Endothelial cell of umbilical vein (primary cell): ENCODE measurements around the gene CDH23. TPM values are rescaled to one million over a fixed set of nuclear protein-coding genes. Genes with fewer than 3 reads are reported as not detected.
A peak's percentile ranks its signal among the peaks of the same experiment; 100 is the strongest.

Source experiments
- BruUV-seq: library from RNA; stranded (reverse); fragments of 400-500 nt; replicated peaks from 2 replicates; lab custom pipeline; 2021; lab: Mats Ljungman, UMichigan
- CTCF ChIA-PET: fragments of 300-600, 350-600 bp; sonication (Branson Sonifier 250); formaldehyde crosslinking; loops from one replicate; lab custom pipeline; 2021; ENCODE audit warnings: antibody characterized with exemption, inconsistent platforms; lab: Charles Lee
- POLR2A ChIA-PET: fragments of 300-600, 350-600 bp; sonication (Branson Sonifier 250); formaldehyde crosslinking; loops from one replicate; lab custom pipeline; 2021; ENCODE audit warnings: antibody characterized with exemption, inconsistent platforms; lab: Charles Lee
- DNase-seq: peaks from one replicate; pipeline ENCODE4 v3.0.0-alpha.2; 2011; ENCODE audit warnings: low read depth, low spot score
- FAIRE-seq: peaks from 2 replicates; lab custom pipeline; 2011; peaks lifted over from hg19 to GRCh38; lab: Jason Lieb, UNC
- H2AFZ ChIP-seq: 2 replicates; pipeline ENCODE4 v1.6.0; 2012; ENCODE audit warnings: low read depth, low read length, control low read depth, inconsistent platforms
- H3K27ac ChIP-seq: 2 replicates; pipeline ENCODE4 v1.5.1; 2011; ENCODE audit warnings: low read depth, mild to moderate bottlenecking, control low read depth, low read length, moderate library complexity; ENCODE audit not compliant: insufficient read depth
- H3K27me3 ChIP-seq, 2 experiments: 2 replicates each; pipeline versions ENCODE4 v1.6.0 to v1.6.1; 2011; ENCODE audit warnings: low read length in 2 of 2, mixed read lengths in 1 of 2; ENCODE audit not compliant: control insufficient read depth in 2 of 2, insufficient read depth in 2 of 2
- H3K36me3 ChIP-seq, 2 experiments: 2 replicates in 1 of 2; 3 replicates in 1 of 2; pipeline ENCODE4 v1.5.1; 2011; ENCODE audit warnings: low read length in 2 of 2, mild to moderate bottlenecking in 1 of 2, moderate library complexity in 1 of 2; ENCODE audit not compliant: control insufficient read depth in 2 of 2, insufficient read depth in 2 of 2; ENCODE audit errors: extremely low read depth in 1 of 2
- H3K4me1 ChIP-seq: 3 replicates; pipeline ENCODE4 v1.5.1; 2011; ENCODE audit warnings: mild to moderate bottlenecking, low read length; ENCODE audit not compliant: control insufficient read depth, insufficient read depth; ENCODE audit errors: extremely low read depth
- H3K4me2 ChIP-seq: 2 replicates; pipeline ENCODE4 v1.6.1; 2011; ENCODE audit warnings: low read length, control low read depth, mixed read lengths; ENCODE audit not compliant: insufficient read depth
- H3K4me3 ChIP-seq, 3 experiments: fragments of 200-600 bp in 1 of 3; sonication (generic), shearing (Covaris generic) in 1 of 3; replicated peaks in 1 of 3; 2 replicates each; pipeline ENCODE4 v1.5.1; 2011 to 2016; ENCODE audit warnings: control low read depth in 3 of 3, low read length in 3 of 3, mild to moderate bottlenecking in 2 of 3, inconsistent platforms in 1 of 3, low read depth in 1 of 3, moderate library complexity in 1 of 3; ENCODE audit not compliant: insufficient read depth in 1 of 3
- H3K79me2 ChIP-seq: 2 replicates; pipeline ENCODE4 v1.6.0; 2012; ENCODE audit warnings: low read length, inconsistent platforms; ENCODE audit not compliant: control insufficient read depth, insufficient read depth
- H3K9ac ChIP-seq: replicated peaks from 2 replicates; pipeline ENCODE3; 2011; ENCODE audit warnings: low read length, control low read depth; ENCODE audit not compliant: insufficient read depth; ENCODE audit errors: extremely low read depth
- H3K9me1 ChIP-seq: replicated peaks from 3 replicates; pipeline ENCODE4 v1.6.0; 2011; ENCODE audit warnings: mild to moderate bottlenecking, low read length; ENCODE audit not compliant: control insufficient read depth, insufficient read depth; ENCODE audit errors: extremely low read depth
- H3K9me3 ChIP-seq: replicated peaks from 2 replicates; pipeline ENCODE4 v1.5.1; 2012; ENCODE audit warnings: low read length, inconsistent platforms; ENCODE audit not compliant: control insufficient read depth, insufficient read depth
- H4K20me1 ChIP-seq: replicated peaks from 2 replicates; pipeline ENCODE3; 2011; ENCODE audit warnings: mild to moderate bottlenecking, low read length; ENCODE audit not compliant: control insufficient read depth, insufficient read depth; ENCODE audit errors: extremely low read depth
- EZH2 ChIP-seq: IDR thresholded peaks from 2 replicates; pipeline ENCODE4 v1.6.1; 2012; ENCODE audit warnings: borderline replicate concordance, low read depth, mild to moderate bottlenecking, moderate library complexity, low read length, inconsistent platforms; ENCODE audit not compliant: severe bottlenecking
- FOS ChIP-seq: IDR thresholded peaks from 2 replicates; pipeline ENCODE4 v1.6.1; 2011; ENCODE audit warnings: mild to moderate bottlenecking, low read length, moderate library complexity, borderline replicate concordance; ENCODE audit not compliant: insufficient read depth
- JUN ChIP-seq: IDR thresholded peaks from 2 replicates; pipeline ENCODE4 v1.6.1; 2011; ENCODE audit warnings: borderline replicate concordance, low read depth; ENCODE audit not compliant: insufficient read length, insufficient read depth
- MAX ChIP-seq: IDR thresholded peaks from 2 replicates; pipeline ENCODE4 v1.6.1; 2011; ENCODE audit not compliant: insufficient read depth, insufficient read length
- POLR2AphosphoS5 ChIP-seq: IDR thresholded peaks from 2 replicates; pipeline ENCODE4 v1.6.1; 2012; ENCODE audit warnings: low read depth, mild to moderate bottlenecking, control low read depth, low read length, moderate library complexity; ENCODE audit not compliant: insufficient read depth
- dilution Hi-C: fragments of 300-500 bp; cut with MboI; formaldehyde crosslinking; loops from one replicate; pipeline ENCODE4 v1.15.0; 2019; ENCODE audit warnings: low sequenced_read_pairs; ENCODE audit not compliant: extremely low pct_ligation_motif_present
- intact Hi-C: fragments of 100-400 bp; cut with micrococcal nuclease; formaldehyde crosslinking; loops from one replicate; pipeline ENCODE4 v1.10.0; 2022
- polyA plus RNA-seq, 4 experiments: library from polyadenylated mRNA; depleted of rRNA in 3 of 4; stranded (reverse) in 3 of 4; unstranded in 1 of 4; fragments of >200 nt; gene quantifications; 2 replicates each; pipeline versions ENCODE4 v1.2.1 to v1.2.3, GENCODE V29; 2011 to 2012; ENCODE audit warnings: missing spikeins in 1 of 4
- total RNA-seq: library from RNA; stranded (reverse); gene quantifications from 2 replicates; pipeline ENCODE4 v1.2.3, GENCODE V29; 2021
- TF ChIP-seq, protein P1 (sequence below), 2 donors: IDR thresholded peaks; 1 replicate in 1 of 2; 2 replicates in 1 of 2; pipeline ENCODE4 v1.5.1; 2011; ENCODE audit warnings: low read length in 2 of 2, mild to moderate bottlenecking in 2 of 2, moderate library complexity in 2 of 2, control low read depth in 1 of 2, inconsistent platforms in 1 of 2, low read depth in 1 of 2; ENCODE audit not compliant: insufficient read depth in 1 of 2; ENCODE audit errors: extremely low read depth in 1 of 2

Gene CDH23
- total and polyA plus RNA-seq, 2 donors (not counting 3 experiments of a cell fraction or from before 2014, with no cell fraction given), result not detected

DNA sequence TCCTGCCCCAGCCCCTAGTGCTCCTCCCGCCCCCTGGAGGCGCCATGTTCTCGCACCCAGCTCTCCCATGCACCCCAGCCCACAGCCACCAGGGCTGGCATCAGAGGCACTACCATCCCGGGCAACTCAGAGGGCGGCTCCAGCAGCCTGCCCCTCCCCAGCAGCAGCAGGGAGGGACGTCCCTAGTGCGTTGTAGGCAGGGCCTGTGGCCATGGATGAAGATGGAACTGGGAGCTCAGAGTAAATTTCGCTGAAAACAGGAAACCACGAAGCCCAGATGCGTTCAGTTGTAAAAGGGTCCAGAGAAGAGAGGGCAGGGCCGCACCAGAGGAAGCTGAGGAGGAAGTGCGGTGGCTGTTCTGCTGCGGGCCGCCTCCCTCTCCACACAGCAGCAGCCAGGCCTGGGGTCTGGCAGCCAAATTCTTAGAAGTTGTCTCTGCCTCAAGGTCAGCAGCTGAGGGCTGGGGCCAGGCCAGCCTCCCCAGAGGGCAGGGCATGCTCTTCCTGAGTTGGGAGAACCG lies 352.0 kb downstream of the CDH23 start:
- POLR2A ChIA-PET, result no interaction called here

DNA sequence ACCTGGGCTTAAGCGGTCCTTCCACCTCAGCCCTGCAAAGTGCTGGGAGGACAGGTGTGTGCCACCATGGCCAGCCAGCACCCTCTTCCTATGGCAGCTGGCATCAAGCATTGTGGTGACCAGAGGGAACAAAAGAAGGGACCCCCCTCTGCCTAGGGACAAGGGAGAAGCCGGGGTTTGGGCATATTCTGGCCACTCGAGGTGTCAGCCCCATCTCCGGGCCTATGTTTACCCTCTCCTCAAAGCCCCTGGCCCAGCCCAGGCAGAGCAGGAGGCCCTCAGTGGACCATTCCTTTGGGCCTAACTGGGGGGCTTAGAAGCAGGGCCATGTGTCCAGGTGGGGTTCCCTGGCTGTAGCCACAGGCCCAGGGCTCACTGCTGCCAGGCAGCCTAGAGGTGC lies 352.7 kb downstream of the CDH23 start:
- ChIA-PET CTCF (interaction anchor here (1.0 to 1.6 kb wide), 9 partner anchors 9 to 52 kb away, joined by 3 to 5 read pairs (median 4); no protein-coding TSS in a partner anchor), POLR2A (no interaction called here)
- no peak overlapping the region for H3K9ac ChIP-seq

More for the DNA sequence above, 352.0 kb downstream of the CDH23 start:
- no TSS peak for BruUV-seq
- H3K4me2 ChIP-seq, result no peak overlapping the region
- H2AFZ ChIP-seq, result peak overlapping the region; percentile 74
- CTCF ChIA-PET, result interaction anchor here (0.7 to 1.6 kb wide), 11 partner anchors 9 to 429 kb away, joined by 3 to 5 read pairs (median 4); no protein-coding TSS in a partner anchor
- H3K79me2 ChIP-seq, result no peaks in the 10 kb centered on the region
- no peaks in the 10 kb centered on the region for H3K9me1 ChIP-seq
- no peak overlapping the region for H3K4me3 ChIP-seq
- H3K27me3 ChIP-seq, result no peaks in the 10 kb centered on the region
- H4K20me1 ChIP-seq, result no peaks in the 10 kb centered on the region
- dilution Hi-C loops (no loop called here), intact Hi-C loops (loop anchor here (2.0 kb wide), 1 partner anchor 18 kb away; no protein-coding TSS in a partner anchor)
- no peaks in the 10 kb centered on the region for H3K36me3 ChIP-seq
- no peak overlapping the region for H3K9ac ChIP-seq
- FAIRE-seq (peak; percentile 89), DNase-seq (peak; percentile 50)
- no peak for TF ChIP-seq JUN
- TF ChIP-seq, protein P1, sequence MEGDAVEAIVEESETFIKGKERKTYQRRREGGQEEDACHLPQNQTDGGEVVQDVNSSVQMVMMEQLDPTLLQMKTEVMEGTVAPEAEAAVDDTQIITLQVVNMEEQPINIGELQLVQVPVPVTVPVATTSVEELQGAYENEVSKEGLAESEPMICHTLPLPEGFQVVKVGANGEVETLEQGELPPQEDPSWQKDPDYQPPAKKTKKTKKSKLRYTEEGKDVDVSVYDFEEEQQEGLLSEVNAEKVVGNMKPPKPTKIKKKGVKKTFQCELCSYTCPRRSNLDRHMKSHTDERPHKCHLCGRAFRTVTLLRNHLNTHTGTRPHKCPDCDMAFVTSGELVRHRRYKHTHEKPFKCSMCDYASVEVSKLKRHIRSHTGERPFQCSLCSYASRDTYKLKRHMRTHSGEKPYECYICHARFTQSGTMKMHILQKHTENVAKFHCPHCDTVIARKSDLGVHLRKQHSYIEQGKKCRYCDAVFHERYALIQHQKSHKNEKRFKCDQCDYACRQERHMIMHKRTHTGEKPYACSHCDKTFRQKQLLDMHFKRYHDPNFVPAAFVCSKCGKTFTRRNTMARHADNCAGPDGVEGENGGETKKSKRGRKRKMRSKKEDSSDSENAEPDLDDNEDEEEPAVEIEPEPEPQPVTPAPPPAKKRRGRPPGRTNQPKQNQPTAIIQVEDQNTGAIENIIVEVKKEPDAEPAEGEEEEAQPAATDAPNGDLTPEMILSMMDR (IDR thresholded peaks at IDR 0.05; ENCODE audit: extremely low read depth in 1 of 2, insufficient read depth in 1 of 2, low read depth in 1 of 2, low read length in 2 of 2), result peak in 1 of 2 donors; percentile 22
- H3K4me1 ChIP-seq, result peaks cover 15% of the 10 kb centered on the region
- H3K27ac ChIP-seq, result no peak overlapping the region
- H3K9me3 ChIP-seq, result no peaks in the 10 kb centered on the region

More for the DNA sequence above, 352.7 kb downstream of the CDH23 start:
- Histone ChIP-seq H3K4me2 (no peak overlapping the region), H3K4me3 (no peak overlapping the region), H2AFZ (no peak overlapping the region), H3K9me3 (no peaks in the 10 kb centered on the region), H3K27ac (no peak overlapping the region), H4K20me1 (no peaks in the 10 kb centered on the region), H3K4me1 (peaks cover 15% of the 10 kb centered on the region), H3K36me3 (no peaks in the 10 kb centered on the region), H3K27me3 (no peaks in the 10 kb centered on the region), H3K79me2 (no peaks in the 10 kb centered on the region), H3K9me1 (no peaks in the 10 kb centered on the region)
- no TSS peak for BruUV-seq
- TF ChIP-seq FOS, result no peak
- no peak for TF ChIP-seq MAX
- TF ChIP-seq, protein P1 (IDR thresholded peaks at IDR 0.05; ENCODE audit: extremely low read depth in 1 of 2, insufficient read depth in 1 of 2, low read depth in 1 of 2, low read length in 2 of 2), result no peak
- TF ChIP-seq EZH2, result no peak
- no peak for TF ChIP-seq JUN
- no peak for TF ChIP-seq POLR2AphosphoS5
- FAIRE-seq (no peak), DNase-seq (no peak)
- intact Hi-C loops, result loop anchor here (2.0 kb wide), 1 partner anchor 17 kb away; no protein-coding TSS in a partner anchor
- dilution Hi-C loops, result no loop called here
